ENCODE measurements around the gene DPP3.

DPP3 gene

GRCh38 chr11:66484806-66485380 lies 4.7 kb downstream of the DPP3 start:
- TF ChIP-seq MYC (IDR thresholded peaks at IDR 0.05; ENCODE audit: low read depth, low read length), result no peak
- no peak for TF ChIP-seq POLR2A (IDR thresholded peaks at IDR 0.05; ENCODE audit: extremely low read depth, insufficient read length)
- no peak for TF ChIP-seq CTCF (IDR thresholded peaks at IDR 0.05; ENCODE audit: low read depth, low read length)
- TF ChIP-seq MAX (IDR thresholded peaks at IDR 0.05; ENCODE audit: low read depth, low read length), result no peak
- no peak for DNase-seq (ENCODE audit: low read depth)
- H3K4me3 ChIP-seq (ENCODE audit: low read depth, low read length), result no peak overlapping the region

GRCh38 chr11:66488957-66489356 lies 8.7 kb downstream of the DPP3 start:
- no peak overlapping the region for H3K4me3 ChIP-seq (ENCODE audit: low read depth, low read length)
- TF ChIP-seq POLR2A (IDR thresholded peaks at IDR 0.05; ENCODE audit: extremely low read depth, insufficient read length) (no peak), CTCF (IDR thresholded peaks at IDR 0.05; ENCODE audit: low read depth, low read length) (no peak), MAX (IDR thresholded peaks at IDR 0.05; ENCODE audit: low read depth, low read length) (no peak), MYC (IDR thresholded peaks at IDR 0.05; ENCODE audit: low read depth, low read length) (no peak)
- DNase-seq (ENCODE audit: low read depth), result no peak

- DNase-seq (ENCODE audit: low read depth), result no peak
- no peak for TF ChIP-seq CTCF (IDR thresholded peaks at IDR 0.05; ENCODE audit: low read depth, low read length)
- TF ChIP-seq MYC (IDR thresholded peaks at IDR 0.05; ENCODE audit: low read depth, low read length), result no peak
- no peak for TF ChIP-seq POLR2A (IDR thresholded peaks at IDR 0.05; ENCODE audit: extremely low read depth, insufficient read length)
- TF ChIP-seq MAX (IDR thresholded peaks at IDR 0.05; ENCODE audit: low read depth, low read length), result no peak
These were observed 9.4 kb downstream of the DPP3 start for GRCh38 chr11:66489636-66490035.

GRCh38 chr11:66491315-66491935 lies 11.2 kb downstream of the DPP3 start:
- DNase-seq (ENCODE audit: low read depth), result no peak
- H3K4me3 ChIP-seq (ENCODE audit: low read depth, low read length), result no peak overlapping the region
- TF ChIP-seq MYC (IDR thresholded peaks at IDR 0.05; ENCODE audit: low read depth, low read length) (no peak), CTCF (IDR thresholded peaks at IDR 0.05; ENCODE audit: low read depth, low read length) (peak; percentile 48)

More at GRCh38 chr11:66489636-66490035, 9.4 kb downstream of the DPP3 start:
- no peak overlapping the region for H3K4me3 ChIP-seq (ENCODE audit: low read depth, low read length)

- no peak for DNase-seq (ENCODE audit: low read depth)
- no peak for TF ChIP-seq MYC (IDR thresholded peaks at IDR 0.05; ENCODE audit: low read depth, low read length)
- no peak for TF ChIP-seq POLR2A (IDR thresholded peaks at IDR 0.05; ENCODE audit: extremely low read depth, insufficient read length)
- no peak for TF ChIP-seq MAX (IDR thresholded peaks at IDR 0.05; ENCODE audit: low read depth, low read length)
- no peak for TF ChIP-seq CTCF (IDR thresholded peaks at IDR 0.05; ENCODE audit: low read depth, low read length)
- H3K4me3 ChIP-seq (ENCODE audit: low read depth, low read length), result no peak overlapping the region
These were observed 12.1 kb downstream of the DPP3 start for GRCh38 chr11:66492161-66492865.

Data from NB4 (cell line).